ENCODE measurements around the gene PARD3B.

GRCh38 chr2:204863336-204863735 is 318.1 kb downstream of the PARD3B start:
- TF ChIP-seq CTCF (IDR thresholded peaks at IDR 0.05) (no peak), POLR2A (IDR thresholded peaks at IDR 0.05) (no peak)
